ENCODE results near the gene APLP2. TPM values are rescaled to one million over a fixed set of nuclear protein-coding genes. Genes with fewer than 3 reads are reported as not detected.

Gene APLP2
- total RNA-seq, 1 experiment from 2014 or later: 2,076 TPM

- POLR2A ChIA-PET: no interaction called here
- intact Hi-C loops (cut with micrococcal nuclease; ENCODE audit: unreplicated experiment): no loop called here
- no peak for TF ChIP-seq CTCF (IDR thresholded peaks at IDR 0.05; ENCODE audit: insufficient read depth in 1 of 2, low read depth in 1 of 2, low read length in 1 of 2, severe bottlenecking in 1 of 2, unreplicated experiment in 1 of 2)
- Histone ChIP-seq H3K4me1 (peaks cover 13% of the 10 kb centered on the region), H3K36me3 (ENCODE audit: control insufficient read depth, insufficient read depth, low read length) (peaks cover 4% of the 10 kb centered on the region; the same call in 1 of the 2 replicates), H3K9me3 (no peaks in the 10 kb centered on the region), H3K27me3 (replicated peaks; ENCODE audit: control insufficient read depth, insufficient read depth, low read length) (no peaks in the 10 kb centered on the region), H3K4me3 (ENCODE audit: low read depth, low read length) (no peak overlapping the region)
- H3K9me3 Mint-ChIP-seq (ENCODE audit: unreplicated experiment): no peaks in the 10 kb centered on the region
- CTCF ChIA-PET: no interaction called here
- DNase-seq: no peak
- no peak overlapping the region for H3K4me3 Mint-ChIP-seq (ENCODE audit: unreplicated experiment)
- no TSS peak for BruUV-seq (replicated peaks)
- H3K27me3 Mint-ChIP-seq (ENCODE audit: insufficient read depth, unreplicated experiment): no peaks in the 10 kb centered on the region
- peaks cover 32% of the 10 kb centered on the region for H3K36me3 Mint-ChIP-seq (ENCODE audit: insufficient read depth, unreplicated experiment)
- H3K4me1 Mint-ChIP-seq (ENCODE audit: low read depth, unreplicated experiment): peaks cover 47% of the 10 kb centered on the region
- no peak overlapping the region for H3K27ac Mint-ChIP-seq (ENCODE audit: unreplicated experiment)
These were observed 96.7 kb downstream of the APLP2 start for GRCh38 chr11:130166457-130166784.

GRCh38 chr11:130167146-130167545, 97.5 kb downstream of the APLP2 start:
- peaks cover 31% of the 10 kb centered on the region for H3K36me3 Mint-ChIP-seq (ENCODE audit: insufficient read depth, unreplicated experiment)
- no peaks in the 10 kb centered on the region for H3K9me3 ChIP-seq
- H3K4me1 ChIP-seq: peaks cover 8% of the 10 kb centered on the region; the same call in 1 of the 2 replicates
- ChIA-PET POLR2A (no interaction called here), CTCF (no interaction called here)
- H3K27me3 ChIP-seq (replicated peaks; ENCODE audit: control insufficient read depth, insufficient read depth, low read length): no peaks in the 10 kb centered on the region
- DNase-seq: no peak
- H3K27ac Mint-ChIP-seq (ENCODE audit: unreplicated experiment): peak overlapping the region; percentile 26
- no peak for TF ChIP-seq CTCF (IDR thresholded peaks at IDR 0.05; ENCODE audit: insufficient read depth in 1 of 2, low read depth in 1 of 2, low read length in 1 of 2, severe bottlenecking in 1 of 2, unreplicated experiment in 1 of 2)
- no peaks in the 10 kb centered on the region for H3K27me3 Mint-ChIP-seq (ENCODE audit: insufficient read depth, unreplicated experiment)
- no peaks in the 10 kb centered on the region for H3K9me3 Mint-ChIP-seq (ENCODE audit: unreplicated experiment)
- peaks cover 4% of the 10 kb centered on the region; the same call in 1 of the 2 replicates for H3K36me3 ChIP-seq (ENCODE audit: control insufficient read depth, insufficient read depth, low read length)
- no peak overlapping the region for H3K4me3 ChIP-seq (ENCODE audit: low read depth, low read length)
- intact Hi-C loops (cut with micrococcal nuclease; ENCODE audit: unreplicated experiment): no loop called here
- H3K4me3 Mint-ChIP-seq (ENCODE audit: unreplicated experiment): no peak overlapping the region
- H3K4me1 Mint-ChIP-seq (ENCODE audit: low read depth, unreplicated experiment): peaks cover 45% of the 10 kb centered on the region
- no TSS peak for BruUV-seq (replicated peaks)

- DNase-seq: no peak
- ChIA-PET CTCF (interaction anchor here (0.6 kb wide), 1 partner anchor 13 kb away, joined by 3 read pairs; no protein-coding TSS in a partner anchor), POLR2A (no interaction called here)
- Mint-ChIP-seq H3K4me1 (ENCODE audit: low read depth, unreplicated experiment) (peaks cover 44% of the 10 kb centered on the region), H3K27ac (ENCODE audit: unreplicated experiment) (peak overlapping the region; percentile 14), H3K9me3 (ENCODE audit: unreplicated experiment) (no peaks in the 10 kb centered on the region), H3K27me3 (ENCODE audit: insufficient read depth, unreplicated experiment) (no peaks in the 10 kb centered on the region), H3K36me3 (ENCODE audit: insufficient read depth, unreplicated experiment) (peaks cover 29% of the 10 kb centered on the region), H3K4me3 (ENCODE audit: unreplicated experiment) (no peak overlapping the region)
- Histone ChIP-seq H3K27me3 (replicated peaks; ENCODE audit: control insufficient read depth, insufficient read depth, low read length) (no peaks in the 10 kb centered on the region), H3K9me3 (no peaks in the 10 kb centered on the region), H3K4me1 (peaks cover 8% of the 10 kb centered on the region; the same call in 1 of the 2 replicates), H3K4me3 (ENCODE audit: low read depth, low read length) (no peak overlapping the region), H3K36me3 (ENCODE audit: control insufficient read depth, insufficient read depth, low read length) (peaks cover 6% of the 10 kb centered on the region; the same call in 1 of the 2 replicates)
- BruUV-seq (replicated peaks): no TSS peak
- TF ChIP-seq CTCF (IDR thresholded peaks at IDR 0.05; ENCODE audit: insufficient read depth in 1 of 2, low read depth in 1 of 2, low read length in 1 of 2, severe bottlenecking in 1 of 2, unreplicated experiment in 1 of 2): no peak
- intact Hi-C loops (cut with micrococcal nuclease; ENCODE audit: unreplicated experiment): no loop called here
These were observed 98.4 kb downstream of the APLP2 start for GRCh38 chr11:130168105-130168504.
